GM18511 (cell line): ENCODE data around the gene ITGB5.

Experiments
- ATAC-seq: cut with Tn5 transposase; IDR thresholded peaks from one replicate; pipeline ENCODE4 v1.9.1; 2021; ENCODE audit warnings: mild to moderate bottlenecking, moderate library complexity; ENCODE audit not compliant: unreplicated experiment

Gene ITGB5

GRCh38 chr3:124814620-124815421, 72.3 kb downstream of the ITGB5 start:
- ATAC-seq = no peak

GRCh38 chr3:124813541-124813940, 73.6 kb downstream of the ITGB5 start:
- no peak for ATAC-seq

- no peak for ATAC-seq
Measured at GRCh38 chr3:124812291-124813265, 74.6 kb downstream of the ITGB5 start.

GRCh38 chr3:124811436-124811835, 75.7 kb downstream of the ITGB5 start:
- ATAC-seq = no peak

GRCh38 chr3:124810970-124811369, 76.2 kb downstream of the ITGB5 start:
- ATAC-seq = no peak

GRCh38 chr3:124809039-124809438, 78.1 kb downstream of the ITGB5 start:
- ATAC-seq = no peak

GRCh38 chr3:124805671-124806070, 81.5 kb downstream of the ITGB5 start:
- ATAC-seq = no peak

GRCh38 chr3:124804875-124805274, 82.3 kb downstream of the ITGB5 start:
- no peak for ATAC-seq

GRCh38 chr3:124802702-124803101, 84.5 kb downstream of the ITGB5 start:
- ATAC-seq = no peak

- no peak for ATAC-seq
Measured at GRCh38 chr3:124802061-124802698, 85.0 kb downstream of the ITGB5 start.

- no peak for ATAC-seq
Measured at GRCh38 chr3:124800511-124801258, 86.5 kb downstream of the ITGB5 start.

- ATAC-seq = no peak
Measured at GRCh38 chr3:124800076-124800475, 87.1 kb downstream of the ITGB5 start.

- ATAC-seq = no peak
Measured at GRCh38 chr3:124799676-124800075, 87.5 kb downstream of the ITGB5 start.

- ATAC-seq = no peak
Measured at GRCh38 chr3:124797426-124797945, 89.7 kb downstream of the ITGB5 start.

GRCh38 chr3:124796477-124796876, 90.7 kb downstream of the ITGB5 start:
- no peak for ATAC-seq

- ATAC-seq = no peak
Measured at GRCh38 chr3:124793054-124793739, 94.0 kb downstream of the ITGB5 start.

- ATAC-seq = no peak
Measured at GRCh38 chr3:124792341-124793040, 94.7 kb downstream of the ITGB5 start.

GRCh38 chr3:124791639-124792151, 95.5 kb downstream of the ITGB5 start:
- ATAC-seq = no peak

GRCh38 chr3:124791142-124791541, 96.0 kb downstream of the ITGB5 start:
- no peak for ATAC-seq
